T-cell (primary cell): ENCODE data around the gene TBPL2. TPM values are rescaled to one million over a fixed set of nuclear protein-coding genes. Genes with fewer than 3 reads are reported as not detected.

Experiments
- ATAC-seq, 4 experiments: fragments of 200-7000 bp in 3 of 4; fragments of 150-1000 bp in 1 of 4; cut with Tn5 transposase; replicated peaks in 1 of 4; 1 replicate in 3 of 4; 2 replicates in 1 of 4; pipeline ENCODE4 v1.10.0; 2021; ENCODE audit warnings: moderate library complexity in 3 of 4, mild to moderate bottlenecking in 2 of 4, moderate number of reproducible peaks in 1 of 4
- CTCF ChIA-PET, 2 donors: fragments of 300-600 bp; sonication (Branson Sonifier 250); formaldehyde crosslinking; loops; one replicate each; lab custom pipeline; 2022; ENCODE audit warnings: antibody characterized with exemption in 2 of 2; lab: Charles Lee
- POLR2A ChIA-PET, 2 donors: fragments of 300-600 bp; sonication (Branson Sonifier 250); formaldehyde crosslinking; loops; one replicate each; lab custom pipeline; 2022; ENCODE audit warnings: antibody characterized with exemption in 2 of 2; lab: Charles Lee
- DNase-seq, 35 experiments: peaks; one replicate each; pipeline versions ENCODE4 v3.0.0 to v3.0.0-alpha.2; 2013 to 2023
- H3K27ac ChIP-seq: one replicate; pipeline ENCODE4 v1.5.1; 2013; ENCODE audit warnings: low read length
- H3K27me3 ChIP-seq, 2 experiments: replicated peaks in 1 of 2; 1 replicate in 1 of 2; 2 replicates in 1 of 2; pipeline versions ENCODE4 v1.6.1 to v1.7.0; 2013; ENCODE audit warnings: low read length in 1 of 2, mixed read lengths in 1 of 2; ENCODE audit not compliant: control insufficient read depth in 2 of 2, insufficient read depth in 2 of 2; ENCODE audit errors: extremely low read depth in 1 of 2
- H3K36me3 ChIP-seq, 2 donors: 1 replicate in 1 of 2; 2 replicates in 1 of 2; pipeline versions ENCODE4 v1.6.1 to v1.7.0; 2013; ENCODE audit warnings: low read length in 1 of 2; ENCODE audit not compliant: control insufficient read depth in 2 of 2, insufficient read depth in 1 of 2; ENCODE audit errors: extremely low read depth in 1 of 2
- H3K4me1 ChIP-seq, 2 experiments: 1 replicate in 1 of 2; 2 replicates in 1 of 2; pipeline versions ENCODE4 v1.6.1 to v1.7.0; 2013; ENCODE audit warnings: low read length in 2 of 2, mixed read lengths in 1 of 2; ENCODE audit not compliant: insufficient read depth in 2 of 2, control insufficient read depth in 1 of 2; ENCODE audit errors: extremely low read depth in 1 of 2
- H3K4me3 ChIP-seq, 2 donors: 1 replicate in 1 of 2; 2 replicates in 1 of 2; pipeline versions ENCODE4 v1.5.1 to v1.7.0; 2013; ENCODE audit warnings: mild to moderate bottlenecking in 2 of 2, low read length in 1 of 2, moderate library complexity in 1 of 2; ENCODE audit not compliant: control insufficient read depth in 1 of 2; ENCODE audit errors: extremely low read depth in 1 of 2
- H3K9me3 ChIP-seq: 2 replicates; pipeline ENCODE4 v1.7.0; 2013
- H3K27ac Mint-ChIP-seq, 2 donors: one replicate each; pipeline ENCODE4 v1.8.0; 2020 to 2021; ENCODE audit warnings: mild to moderate bottlenecking in 2 of 2, mixed read lengths in 2 of 2
- H3K27me3 Mint-ChIP-seq, 2 donors: one replicate each; pipeline ENCODE4 v1.8.0; 2021 to 2022; ENCODE audit warnings: mixed read lengths in 2 of 2
- H3K36me3 Mint-ChIP-seq: one replicate; pipeline ENCODE4 v1.8.0; 2021; ENCODE audit warnings: mixed read lengths
- H3K4me1 Mint-ChIP-seq, 3 donors: one replicate each; pipeline ENCODE4 v1.8.0; 2020 to 2022; ENCODE audit warnings: mixed read lengths in 3 of 3, mild to moderate bottlenecking in 1 of 3
- H3K4me3 Mint-ChIP-seq, 3 donors: one replicate each; pipeline ENCODE4 v1.8.0; 2020 to 2022; ENCODE audit warnings: mild to moderate bottlenecking in 3 of 3, mixed read lengths in 3 of 3, moderate library complexity in 3 of 3
- H3K9me3 Mint-ChIP-seq, 3 donors: one replicate each; pipeline ENCODE4 v1.8.0; 2020 to 2022; ENCODE audit warnings: mixed read lengths in 3 of 3
- WGBS: methylation state at CpG from one replicate; pipeline ENCODE4 v1.1.5; 2013; ENCODE audit warnings: missing lambda C conversion rate; ENCODE audit not compliant: insufficient coverage; 5-methylcytosine and 5-hydroxymethylcytosine counted together
- total RNA-seq, 35 experiments: library from RNA in 6 of 35; stranded (reverse) in 6 of 35; fragments of 120-200 nt in 1 of 35; gene quantifications; one replicate each; pipeline versions ENCODE4 v1.2.1 to v1.2.4 and lab custom pipeline; 2013 to 2026

Gene TBPL2
- total RNA-seq, 5 donors from 2014 or later (not counting 1 experiment from before 2014, with no cell fraction given), result not detected

DNA sequence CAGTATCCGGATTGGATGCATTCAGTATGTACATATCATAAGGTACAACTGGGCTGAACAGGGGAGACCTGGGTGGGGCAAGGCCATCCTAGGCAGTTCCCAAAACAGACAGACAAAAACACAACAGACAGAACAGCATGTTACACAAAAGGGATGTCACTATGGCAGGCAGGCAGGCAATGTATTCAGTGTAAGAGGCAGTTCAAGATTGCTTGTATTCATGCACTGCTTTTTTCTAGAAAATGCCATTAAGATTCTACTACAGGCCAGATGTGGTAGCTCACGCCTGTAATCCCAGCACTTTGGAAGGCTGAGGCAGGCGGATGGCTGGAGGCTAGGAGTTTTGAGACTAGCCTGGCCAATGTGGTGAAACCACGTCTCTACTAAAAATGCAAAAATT, 3.5 kb downstream of the TBPL2 start:
- 100% methylated on average over 3 of the region's 4 CpGs for WGBS
- H3K27ac ChIP-seq, result no peak overlapping the region
- no peaks in the 10 kb centered on the region for H3K9me3 ChIP-seq
- H3K4me1 ChIP-seq, result peaks cover 19 to 21% of the 10 kb centered on the region in 2 experiments
- no peak overlapping the region for H3K4me3 Mint-ChIP-seq
- H3K27me3 ChIP-seq, result peaks cover 0 to 11% of the 10 kb centered on the region in 2 experiments
- no peak overlapping the region for H3K4me3 ChIP-seq
- H3K36me3 ChIP-seq, result no peaks in the 10 kb centered on the region
- ChIA-PET CTCF (interaction anchor here (1.0 to 2.3 kb wide), 3 partner anchors 9 to 1037 kb away, joined by 3 to 11 read pairs (median 7); no protein-coding TSS in a partner anchor), POLR2A (interaction anchor here in 1 of 2 donors (0.6 kb wide), 1 partner anchor 9 kb away, joined by 3 read pairs; no protein-coding TSS in a partner anchor)
- H3K27me3 Mint-ChIP-seq, result peaks cover 0 to 2% of the 10 kb centered on the region in 2 donors
- H3K4me1 Mint-ChIP-seq, result peaks cover 25 to 28% (median 26%) of the 10 kb centered on the region in 3 donors
- H3K27ac Mint-ChIP-seq, result no peak overlapping the region
- H3K36me3 Mint-ChIP-seq, result no peaks in the 10 kb centered on the region
- DNase-seq, result no peak
- no peaks in the 10 kb centered on the region for H3K9me3 Mint-ChIP-seq
- ATAC-seq, result no peak

DNA sequence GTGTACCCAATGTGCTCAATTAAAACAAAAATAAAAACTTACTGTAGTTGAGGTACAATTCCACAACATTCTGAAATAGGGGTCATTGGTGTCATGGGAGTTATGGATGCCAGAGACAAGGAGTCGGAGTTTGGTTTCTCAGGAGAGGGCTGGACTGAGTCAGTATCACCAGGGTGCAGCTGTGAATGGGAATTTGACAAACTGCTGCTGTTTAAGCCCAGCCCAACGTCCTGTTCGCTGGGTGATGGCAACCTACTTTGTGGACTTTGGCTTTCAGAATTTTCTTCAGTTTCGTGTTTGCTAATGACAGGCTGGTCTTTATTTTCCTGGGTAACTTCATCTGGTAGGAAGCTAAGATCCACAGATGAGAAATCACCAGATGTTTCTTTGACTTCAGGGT, 3.9 kb downstream of the TBPL2 start:
- ChIA-PET POLR2A (interaction anchor here in 1 of 2 donors (0.6 kb wide), 1 partner anchor 10 kb away, joined by 3 read pairs; no protein-coding TSS in a partner anchor), CTCF (interaction anchor here (0.7 to 2.3 kb wide), 5 partner anchors 8 to 1038 kb away, joined by 3 to 11 read pairs (median 5); no protein-coding TSS in a partner anchor)
- no peaks in the 10 kb centered on the region for H3K36me3 Mint-ChIP-seq
- Histone ChIP-seq H3K27me3 (peaks cover 0 to 11% of the 10 kb centered on the region in 2 experiments), H3K9me3 (no peaks in the 10 kb centered on the region), H3K36me3 (no peaks in the 10 kb centered on the region), H3K4me1 (peaks cover 19 to 21% of the 10 kb centered on the region in 2 experiments), H3K27ac (no peak overlapping the region), H3K4me3 (no peak overlapping the region)
- peak overlapping the region in 1 of 2 donors; percentile 59 for H3K27ac Mint-ChIP-seq
- H3K9me3 Mint-ChIP-seq, result no peaks in the 10 kb centered on the region
- DNase-seq (no peak), ATAC-seq (no peak)
- peaks cover 25 to 28% (median 26%) of the 10 kb centered on the region in 3 donors for H3K4me1 Mint-ChIP-seq
- WGBS, result 85% methylated on average over 4 of the region's 4 CpGs
- H3K4me3 Mint-ChIP-seq, result no peak overlapping the region
- peaks cover 0 to 2% of the 10 kb centered on the region in 2 donors for H3K27me3 Mint-ChIP-seq

DNA sequence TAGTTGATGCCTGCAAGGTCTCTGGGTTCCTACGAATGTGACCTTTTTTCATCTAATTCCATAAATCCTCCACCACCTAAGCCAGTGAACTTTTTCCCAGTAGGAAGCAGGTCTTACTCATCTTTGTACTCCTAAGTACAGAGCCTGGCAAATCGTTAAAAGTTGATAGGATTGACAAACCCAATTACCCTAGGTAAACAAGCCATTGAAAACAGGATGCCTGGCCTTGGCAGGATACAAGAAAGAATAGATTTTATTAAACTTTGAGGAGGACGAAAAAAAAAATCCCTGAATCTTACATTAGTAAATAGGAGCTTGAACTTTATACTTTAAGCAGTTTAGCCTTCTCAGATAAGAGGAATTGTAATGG, 5.6 kb downstream of the TBPL2 start:
- H3K4me1 ChIP-seq, result peaks cover 22 to 24% of the 10 kb centered on the region in 2 experiments
- Mint-ChIP-seq H3K36me3 (no peaks in the 10 kb centered on the region), H3K4me1 (peaks cover 33 to 39% (median 35%) of the 10 kb centered on the region in 3 donors), H3K27ac (peak overlapping the region; percentile 91 to 92), H3K9me3 (no peaks in the 10 kb centered on the region), H3K27me3 (no peaks in the 10 kb centered on the region), H3K4me3 (peak overlapping the region in 1 of 3 donors; percentile 63)
- WGBS, result 100% methylated on average over 1 of the region's 3 CpGs
- CTCF ChIA-PET, result interaction anchor here (0.6 to 1.5 kb wide), 5 partner anchors 9 to 1761 kb away, joined by 3 to 6 read pairs (median 4); no protein-coding TSS in a partner anchor
- DNase-seq (no peak), ATAC-seq (no peak)
- H3K27ac ChIP-seq, result peak overlapping the region; percentile 27
- H3K36me3 ChIP-seq, result no peaks in the 10 kb centered on the region
- peaks cover 0 to 2% of the 10 kb centered on the region in 2 experiments for H3K27me3 ChIP-seq
- H3K4me3 ChIP-seq, result no peak overlapping the region
- POLR2A ChIA-PET, result interaction anchor here (0.5 to 0.7 kb wide), 4 partner anchors 142 to 574 kb away, joined by 3 to 7 read pairs (median 4); no protein-coding TSS in a partner anchor
- no peaks in the 10 kb centered on the region for H3K9me3 ChIP-seq

DNA sequence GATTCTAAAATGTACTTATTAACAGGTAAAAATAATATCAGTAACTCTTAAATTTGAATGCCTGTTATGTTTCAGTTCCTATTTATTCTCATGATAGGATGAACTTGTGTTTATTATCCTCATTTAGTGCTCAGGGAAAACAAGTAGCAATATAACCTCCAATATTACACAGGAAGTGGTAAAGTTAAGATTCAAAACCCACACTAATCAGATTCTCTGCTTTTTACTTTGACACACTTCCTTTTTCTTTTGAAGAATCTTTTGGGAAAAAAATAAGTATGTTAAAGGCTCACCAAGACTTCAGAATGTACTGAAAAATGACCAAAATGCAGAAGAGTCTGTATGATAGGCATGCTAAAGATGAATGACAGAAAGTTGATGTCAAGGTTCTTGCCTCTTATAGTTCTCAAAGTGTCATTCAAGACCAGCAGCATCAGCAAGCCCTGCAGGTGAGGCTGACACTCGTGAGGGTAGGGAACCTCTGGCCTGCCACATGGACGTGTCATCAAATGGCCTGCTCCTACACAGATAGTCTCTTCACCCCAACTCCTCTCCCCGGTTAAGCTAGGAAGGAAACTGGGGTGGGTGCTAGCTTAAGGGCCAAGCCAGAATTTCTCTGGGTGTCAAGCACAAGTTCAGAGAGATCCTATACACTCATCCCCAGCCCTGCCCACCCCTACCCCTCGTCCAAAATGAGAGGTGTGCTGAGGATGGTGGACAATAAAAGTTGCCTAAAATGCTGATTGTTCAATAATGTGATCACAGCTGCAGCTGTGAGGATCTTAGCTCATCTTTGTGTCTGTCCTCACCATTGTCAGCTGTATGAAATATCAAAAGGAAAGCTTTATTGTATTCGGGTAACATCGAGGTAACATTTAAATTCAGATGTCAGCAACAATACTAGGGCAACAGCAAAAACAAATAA, 6.3 kb downstream of the TBPL2 start:
- DNase-seq, result peak in 4 of 35 experiments; percentile 3 to 23 (median 10)
- Histone ChIP-seq H3K9me3 (no peaks in the 10 kb centered on the region), H3K4me3 (peak overlapping the region in 1 of 2 donors; percentile 56), H3K27me3 (no peaks in the 10 kb centered on the region), H3K4me1 (peaks cover 23 to 24% of the 10 kb centered on the region in 2 experiments), H3K27ac (peak overlapping the region; percentile 27), H3K36me3 (no peaks in the 10 kb centered on the region)
- Mint-ChIP-seq H3K9me3 (no peaks in the 10 kb centered on the region), H3K27ac (peak overlapping the region; percentile 91 to 92), H3K4me3 (peak overlapping the region; percentile 28 to 63 (median 43)), H3K4me1 (peaks cover 34 to 41% (median 36%) of the 10 kb centered on the region in 3 donors), H3K27me3 (no peaks in the 10 kb centered on the region), H3K36me3 (no peaks in the 10 kb centered on the region)
- CTCF ChIA-PET, result interaction anchor here (0.6 to 1.3 kb wide), 5 partner anchors 12 to 1761 kb away, joined by 3 to 6 read pairs (median 4); no protein-coding TSS in a partner anchor
- no CpG with 5 or more reads among the region's 6 CpGs for WGBS
- POLR2A ChIA-PET, result interaction anchor here (0.5 to 0.7 kb wide), 4 partner anchors 13 to 574 kb away, joined by 3 to 7 read pairs (median 4); no protein-coding TSS in a partner anchor
- peak; percentile 29 to 54 (median 36) for ATAC-seq

DNA sequence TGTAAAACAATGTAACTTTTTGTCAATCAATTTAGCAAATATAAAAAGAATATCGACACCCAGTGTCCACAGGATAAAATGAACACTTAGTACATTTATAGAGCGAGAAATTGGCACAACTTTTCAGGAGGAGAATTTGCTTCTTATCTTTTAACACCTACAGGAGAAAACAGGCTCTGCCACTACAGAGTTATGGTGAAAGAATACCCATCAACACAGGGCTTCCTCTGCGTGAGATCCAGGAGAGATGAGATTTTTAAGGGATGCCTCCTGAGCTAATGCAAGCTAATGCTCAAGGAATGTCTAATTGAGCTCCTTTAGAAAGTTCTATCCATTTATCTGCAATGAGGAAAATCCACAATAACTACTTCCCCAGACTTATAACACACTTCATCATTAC, 7.8 kb downstream of the TBPL2 start:
- Histone ChIP-seq H3K27me3 (no peaks in the 10 kb centered on the region), H3K36me3 (no peaks in the 10 kb centered on the region), H3K4me1 (peaks cover 23 to 24% of the 10 kb centered on the region in 2 experiments), H3K4me3 (no peak overlapping the region), H3K9me3 (no peaks in the 10 kb centered on the region), H3K27ac (no peak overlapping the region)
- ATAC-seq (no peak), DNase-seq (no peak)
- peak overlapping the region; percentile 28 to 52 for H3K27ac Mint-ChIP-seq
- ChIA-PET POLR2A (interaction anchor here (0.6 kb wide), 4 partner anchors 18 to 359 kb away, joined by 3 to 12 read pairs (median 5); no protein-coding TSS in a partner anchor), CTCF (interaction anchor here (0.7 to 1.1 kb wide), 4 partner anchors 13 to 176 kb away, joined by 3 to 9 read pairs (median 4); partner anchors contain the start of gene FBXO34 (in 1 of the 2))
- no peaks in the 10 kb centered on the region for H3K27me3 Mint-ChIP-seq
- no peaks in the 10 kb centered on the region for H3K36me3 Mint-ChIP-seq
- no CpG with 5 or more reads among the region's 3 CpGs for WGBS
- H3K4me1 Mint-ChIP-seq, result peaks cover 34 to 41% (median 36%) of the 10 kb centered on the region in 3 donors
- no peaks in the 10 kb centered on the region for H3K9me3 Mint-ChIP-seq
- H3K4me3 Mint-ChIP-seq, result no peak overlapping the region
